ENCODE measurements around the gene LAMA4.

- TF ChIP-seq CTCF (IDR thresholded peaks at IDR 0.05) (no peak), POLR2A (IDR thresholded peaks at IDR 0.05) (no peak), POLR2AphosphoS5 (IDR thresholded peaks at IDR 0.05; ENCODE audit: insufficient read depth in 1 of 2, low read depth in 1 of 2) (no peak)
Measured at GRCh38 chr6:112214739-112215269, 39.6 kb downstream of the LAMA4 start.

Measured in vagina (tissue), 2 donors.